SK-N-SH (cell line): ENCODE data around the gene KRT78. TPM values are rescaled to one million over a fixed set of nuclear protein-coding genes. Genes with fewer than 3 reads are reported as not detected.

Experiments used
- CTCF ChIA-PET: fragments of 300-600, 350-600 bp; formaldehyde crosslinking; extraction: SDS; loops from one replicate; lab custom pipeline; 2021; lab: Yijun Ruan, JAX
- POLR2A ChIA-PET: fragments of 350-600 bp; sonication (Branson Sonifier 250); formaldehyde crosslinking; extraction: SDS; loops from one replicate; lab custom pipeline; 2020; ENCODE audit warnings: antibody characterized with exemption, inconsistent platforms; lab: Yijun Ruan, JAX
- DNase-seq: peaks from one replicate; pipeline ENCODE4 v3.0.0; 2012
- H2AFZ ChIP-seq: fragments of 200-600 bp; sonication (generic); 2 replicates; pipeline ENCODE4 v1.8.1; 2016; ENCODE audit warnings: antibody characterized with exemption, mild to moderate bottlenecking, low read depth
- H3F3A ChIP-seq: fragments of 200-600 bp; sonication (generic); replicated peaks from 2 replicates; pipeline ENCODE3; 2016; ENCODE audit warnings: antibody characterized with exemption, mild to moderate bottlenecking; ENCODE audit not compliant: insufficient read depth
- H3K27ac ChIP-seq, 2 experiments: fragments of 200-500 bp in 1 of 2; fragments of 200-600 bp in 1 of 2; sonication (Bioruptor generic) in 1 of 2; sonication (generic), shearing (Covaris generic) in 1 of 2; 2 replicates each; pipeline versions ENCODE4 v1.5.1 to v1.6.1; 2014 to 2016; ENCODE audit warnings: low read depth in 2 of 2, inconsistent platforms in 1 of 2, low read length in 1 of 2, mild to moderate bottlenecking in 1 of 2, mixed read lengths in 1 of 2
- H3K27me3 ChIP-seq: fragments of 200-600 bp; sonication (generic), shearing (Covaris generic); 2 replicates; pipeline ENCODE4 v1.6.1; 2016; ENCODE audit warnings: mixed run types; ENCODE audit not compliant: insufficient read depth
- H3K36me3 ChIP-seq, 2 experiments: fragments of 200-500 bp in 1 of 2; fragments of 200-600 bp in 1 of 2; sonication (Bioruptor generic) in 1 of 2; sonication (generic) in 1 of 2; replicated peaks in 1 of 2; 2 replicates each; pipeline versions ENCODE3 to v1.5.1; 2014 to 2016; ENCODE audit warnings: low read length in 1 of 2, mild to moderate bottlenecking in 1 of 2; ENCODE audit not compliant: insufficient read depth in 2 of 2, control insufficient read depth in 1 of 2
- H3K4me1 ChIP-seq, 2 experiments: fragments of 200-500 bp in 1 of 2; fragments of 200-600 bp in 1 of 2; sonication (Bioruptor generic) in 1 of 2; sonication (generic), shearing (Covaris generic) in 1 of 2; 2 replicates each; pipeline versions ENCODE4 v1.5.1 to v1.6.1; 2014 to 2016; ENCODE audit warnings: low read depth in 1 of 2, low read length in 1 of 2, mixed run types in 1 of 2; ENCODE audit not compliant: insufficient read depth in 2 of 2, control insufficient read depth in 1 of 2
- H3K4me2 ChIP-seq: fragments of 200-600 bp; sonication (generic), shearing (Covaris generic); 2 replicates; pipeline ENCODE4 v1.6.1; 2017; ENCODE audit warnings: mixed run types
- H3K4me3 ChIP-seq, 2 experiments: fragments of 200-500 bp in 1 of 2; fragments of 200-600 bp in 1 of 2; sonication (Bioruptor generic) in 1 of 2; sonication (generic), shearing (Covaris generic) in 1 of 2; 2 replicates each; pipeline versions ENCODE4 v1.5.1 to v1.8.1; 2014 to 2016; ENCODE audit warnings: low read depth in 2 of 2, inconsistent platforms in 1 of 2, low read length in 1 of 2, mild to moderate bottlenecking in 1 of 2, mixed read lengths in 1 of 2, moderate library complexity in 1 of 2
- H3K79me2 ChIP-seq: fragments of 200-600 bp; sonication (generic); 2 replicates; pipeline ENCODE4 v1.8.1; 2017; ENCODE audit warnings: mild to moderate bottlenecking; ENCODE audit not compliant: insufficient read depth
- H3K9ac ChIP-seq: fragments of 200-600 bp; sonication (generic); 2 replicates; pipeline ENCODE4 v1.6.1; 2017; ENCODE audit warnings: mixed run types
- H3K9me2 ChIP-seq: fragments of 200-600 bp; sonication (generic); 2 replicates; pipeline ENCODE4 v1.6.1; 2017; ENCODE audit warnings: mixed run types
- H3K9me3 ChIP-seq: fragments of 200-600 bp; sonication (generic); 2 replicates; pipeline ENCODE4 v1.6.1; 2017; ENCODE audit warnings: mixed run types, mild to moderate bottlenecking, moderate library complexity
- H4K20me1 ChIP-seq: fragments of 200-600 bp; sonication (generic); 2 replicates; pipeline ENCODE4 v1.6.1; 2017; ENCODE audit warnings: mild to moderate bottlenecking, mixed run types; ENCODE audit not compliant: insufficient read depth
- CHD2 ChIP-seq: fragments of 150-350 bp; IDR thresholded peaks from 2 replicates; pipeline ENCODE4 v1.6.1; 2018; ENCODE audit warnings: low read length; ENCODE audit not compliant: partially characterized antibody
- FOXJ3 ChIP-seq: sonication (generic); formaldehyde crosslinking; IDR thresholded peaks from 2 replicates; pipeline ENCODE4 v1.5.1; 2020; ENCODE audit warnings: mild to moderate bottlenecking, missing genetic modification reagents
- FOXM1 ChIP-seq: IDR thresholded peaks from 2 replicates; pipeline ENCODE4 v1.4.0; 2012; ENCODE audit warnings: low read depth, mild to moderate bottlenecking
- GABPA ChIP-seq: IDR thresholded peaks from 2 replicates; pipeline ENCODE4 v1.4.0; 2012; ENCODE audit warnings: low read depth, mild to moderate bottlenecking
- GATA2 ChIP-seq: sonication (generic); formaldehyde crosslinking; IDR thresholded peaks from 2 replicates; pipeline ENCODE4 v1.5.0; 2020; ENCODE audit warnings: mild to moderate bottlenecking, missing genetic modification reagents
- JUND ChIP-seq: IDR thresholded peaks from 2 replicates; pipeline ENCODE4 v1.4.0; 2012
- MEF2A ChIP-seq: IDR thresholded peaks from 2 replicates; pipeline ENCODE4 v1.4.0; 2012; ENCODE audit warnings: low read depth, borderline replicate concordance
- NRF1 ChIP-seq: IDR thresholded peaks from 2 replicates; pipeline ENCODE4 v1.6.1; 2012; ENCODE audit warnings: low read depth, mild to moderate bottlenecking, low read length
- POLR2AphosphoS5 ChIP-seq: IDR thresholded peaks from 2 replicates; pipeline ENCODE4 v1.6.1; 2012; ENCODE audit warnings: low read depth, low read length
- RAD21 ChIP-seq: IDR thresholded peaks from 2 replicates; pipeline ENCODE4 v1.6.1; 2012; ENCODE audit warnings: mild to moderate bottlenecking, low read length
- RCOR1 ChIP-seq: fragments of 150-350 bp; IDR thresholded peaks from 2 replicates; pipeline ENCODE4 v1.6.1; 2017; ENCODE audit warnings: antibody characterized with exemption, low read length
- RFX5 ChIP-seq: IDR thresholded peaks from 2 replicates; pipeline ENCODE4 v1.6.1; 2012; ENCODE audit warnings: mild to moderate bottlenecking, improper control_type of control experiment, low read length
- RXRA ChIP-seq: IDR thresholded peaks from 2 replicates; pipeline ENCODE4 v1.4.0; 2012; ENCODE audit warnings: low read depth, mild to moderate bottlenecking, borderline replicate concordance
- TEAD4 ChIP-seq: IDR thresholded peaks from 2 replicates; pipeline ENCODE4 v1.4.0; 2012; ENCODE audit warnings: mild to moderate bottlenecking, borderline replicate concordance; ENCODE audit not compliant: insufficient read depth
- WGBS: methylation state at CpG from one replicate; pipeline ENCODE4 v1.1.6; 2017; ENCODE audit warnings: low lambda C conversion rate; 5-methylcytosine and 5-hydroxymethylcytosine counted together
- polyA plus RNA-seq, 3 experiments: library from polyadenylated mRNA; depleted of rRNA; stranded (reverse); fragments of >200 nt; gene quantifications; 2 replicates each; pipeline ENCODE4 v1.2.3, GENCODE V29; 2012
- TF ChIP-seq, protein P1 (sequence below): IDR thresholded peaks from 2 replicates; pipeline ENCODE4 v1.4.0; 2012; ENCODE audit warnings: low read depth, borderline replicate concordance
- TF ChIP-seq, protein P2 (sequence below): IDR thresholded peaks from 2 replicates; pipeline ENCODE4 v1.4.0; 2012; ENCODE audit warnings: low read depth, borderline replicate concordance
- TF ChIP-seq, protein P3 (sequence below): fragments of 200-600 bp; sonication (generic); IDR thresholded peaks from 2 replicates; pipeline ENCODE4 v1.6.1; 2017; ENCODE audit warnings: antibody characterized with exemption, mild to moderate bottlenecking, moderate library complexity
- TF ChIP-seq, protein P4 (sequence below): IDR thresholded peaks from 2 replicates; pipeline ENCODE4 v1.6.1; 2012; ENCODE audit warnings: mild to moderate bottlenecking, low read depth, low read length, moderate library complexity
- TF ChIP-seq, protein P5 (sequence below): IDR thresholded peaks from 2 replicates; pipeline ENCODE4 v1.4.0; 2012; ENCODE audit warnings: low read depth

KRT78 gene
- polyA plus RNA-seq, 1 of the 3 experiments (the other 2 are of a cell fraction): not detected

DNA sequence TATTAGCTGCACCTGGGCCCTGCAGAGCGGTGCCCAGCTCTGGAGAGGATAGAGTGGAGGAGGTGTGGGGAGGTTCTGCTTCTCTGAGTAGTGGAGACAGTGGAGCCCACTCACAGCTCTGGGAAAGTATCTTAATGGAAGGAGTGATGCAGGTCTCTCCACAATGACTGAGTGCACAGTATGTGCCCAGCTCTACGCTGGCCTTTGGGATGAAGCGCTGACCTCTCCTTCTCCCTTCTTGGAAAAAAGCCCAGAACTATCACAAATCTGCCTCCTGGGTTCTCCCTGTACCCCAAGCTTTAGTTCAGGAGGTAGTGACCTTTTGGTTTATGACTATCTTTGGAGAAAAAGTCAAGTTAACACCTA lies 52.4 kb downstream of the KRT78 start:
- no peak for DNase-seq
- no peak overlapping the region for H2AFZ ChIP-seq
- H3K4me3 ChIP-seq: no peak overlapping the region
- H4K20me1 ChIP-seq: no peaks in the 10 kb centered on the region
- H3K36me3 ChIP-seq: no peaks in the 10 kb centered on the region
- H3K27ac ChIP-seq: no peak overlapping the region
- peaks cover 3% of the 10 kb centered on the region for H3F3A ChIP-seq
- no peak overlapping the region for H3K9ac ChIP-seq
- CTCF ChIA-PET: interaction anchor here (0.9 to 1.0 kb wide), 2 partner anchors 83 to 184 kb away, joined by 3 to 4 read pairs; no protein-coding TSS in a partner anchor
- H3K27me3 ChIP-seq: peaks cover 13% of the 10 kb centered on the region; the same call in 1 of the 2 replicates
- no peak overlapping the region for H3K4me2 ChIP-seq
- POLR2A ChIA-PET: no interaction called here
- TF ChIP-seq TEAD4 (no peak), POLR2AphosphoS5 (no peak), GABPA (no peak), GATA2 (CRISPR knock-in tag) (no peak), NRF1 (no peak), RXRA (no peak), MEF2A (no peak), RAD21 (no peak)
- TF ChIP-seq, protein P1, sequence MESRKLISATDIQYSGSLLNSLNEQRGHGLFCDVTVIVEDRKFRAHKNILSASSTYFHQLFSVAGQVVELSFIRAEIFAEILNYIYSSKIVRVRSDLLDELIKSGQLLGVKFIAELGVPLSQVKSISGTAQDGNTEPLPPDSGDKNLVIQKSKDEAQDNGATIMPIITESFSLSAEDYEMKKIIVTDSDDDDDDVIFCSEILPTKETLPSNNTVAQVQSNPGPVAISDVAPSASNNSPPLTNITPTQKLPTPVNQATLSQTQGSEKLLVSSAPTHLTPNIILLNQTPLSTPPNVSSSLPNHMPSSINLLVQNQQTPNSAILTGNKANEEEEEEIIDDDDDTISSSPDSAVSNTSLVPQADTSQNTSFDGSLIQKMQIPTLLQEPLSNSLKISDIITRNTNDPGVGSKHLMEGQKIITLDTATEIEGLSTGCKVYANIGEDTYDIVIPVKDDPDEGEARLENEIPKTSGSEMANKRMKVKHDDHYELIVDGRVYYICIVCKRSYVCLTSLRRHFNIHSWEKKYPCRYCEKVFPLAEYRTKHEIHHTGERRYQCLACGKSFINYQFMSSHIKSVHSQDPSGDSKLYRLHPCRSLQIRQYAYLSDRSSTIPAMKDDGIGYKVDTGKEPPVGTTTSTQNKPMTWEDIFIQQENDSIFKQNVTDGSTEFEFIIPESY: no peak
- TF ChIP-seq, protein P2, sequence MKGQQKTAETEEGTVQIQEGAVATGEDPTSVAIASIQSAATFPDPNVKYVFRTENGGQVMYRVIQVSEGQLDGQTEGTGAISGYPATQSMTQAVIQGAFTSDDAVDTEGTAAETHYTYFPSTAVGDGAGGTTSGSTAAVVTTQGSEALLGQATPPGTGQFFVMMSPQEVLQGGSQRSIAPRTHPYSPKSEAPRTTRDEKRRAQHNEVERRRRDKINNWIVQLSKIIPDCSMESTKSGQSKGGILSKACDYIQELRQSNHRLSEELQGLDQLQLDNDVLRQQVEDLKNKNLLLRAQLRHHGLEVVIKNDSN: no peak
- no peaks in the 10 kb centered on the region for H3K79me2 ChIP-seq
- H3K9me2 ChIP-seq: no peaks in the 10 kb centered on the region
- H3K4me1 ChIP-seq: no peaks in the 10 kb centered on the region
- 31% methylated on average over 2 of the region's 3 CpGs for WGBS
- no peaks in the 10 kb centered on the region for H3K9me3 ChIP-seq

DNA sequence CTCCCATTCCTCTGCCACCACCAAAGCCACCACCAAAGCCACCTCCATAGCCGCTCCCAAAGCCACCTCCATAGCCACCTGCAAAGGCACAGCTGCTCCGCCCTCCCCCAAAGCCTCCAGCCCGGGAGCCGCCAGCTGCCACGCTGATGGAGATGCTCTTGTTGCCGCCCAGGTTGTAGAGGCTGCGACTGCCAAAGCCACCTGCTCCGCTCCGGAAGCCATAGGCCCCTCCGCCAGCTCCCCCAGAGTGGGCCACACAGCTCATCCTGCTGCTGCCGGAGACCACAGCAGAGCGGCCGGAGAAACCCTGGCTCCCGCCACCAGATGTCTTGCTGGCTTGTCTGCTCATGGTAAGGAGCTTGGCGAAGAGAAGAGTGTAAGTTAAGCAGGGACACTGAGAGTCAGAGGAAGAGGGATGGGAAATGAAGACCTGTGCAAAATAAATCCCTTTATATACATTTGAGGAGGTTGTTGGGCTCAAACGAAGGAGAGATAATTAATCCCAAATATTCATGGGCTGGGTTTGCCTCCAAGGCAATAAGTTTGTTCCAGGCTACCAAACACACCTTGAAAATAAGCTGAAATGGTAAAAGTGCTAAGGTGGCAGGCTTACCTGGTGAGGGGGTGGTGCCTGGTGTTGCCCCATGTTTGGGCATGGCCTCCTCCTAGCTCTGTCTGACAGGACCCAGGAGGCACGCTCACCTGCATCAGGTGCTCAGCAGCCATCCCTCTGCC lies 52.9 kb downstream of the KRT78 start, which contains the start of gene KRT3:
Gene KRT3 (minus strand): TSS at position 424 of the 735 bp plus-strand sequence. CDS start 75 bp downstream, at position 349.
- H3K9me2 ChIP-seq: no peaks in the 10 kb centered on the region
- no peak within 1 kb of the TSS for H2AFZ ChIP-seq
- H3K9ac ChIP-seq: no peak within 1 kb of the TSS
- ChIA-PET CTCF (interaction anchor here (0.9 to 1.0 kb wide), 2 partner anchors 84 to 185 kb away, joined by 3 to 4 read pairs; no protein-coding TSS in a partner anchor), POLR2A (no interaction called here)
- WGBS: 53% methylated on average over 15 of the region's 17 CpGs
- H3K9me3 ChIP-seq: no peaks in the 10 kb centered on the region
- H3K4me1 ChIP-seq: no peaks in the 10 kb centered on the region
- no peaks in the 10 kb centered on the region for H4K20me1 ChIP-seq
- DNase-seq: no peak
- H3K27ac ChIP-seq: no peak within 1 kb of the TSS
- H3K36me3 ChIP-seq: no peaks in the 10 kb centered on the region
- H3K79me2 ChIP-seq: no peaks in the 10 kb centered on the region
- no peak within 1 kb of the TSS for H3K4me3 ChIP-seq
- peaks cover 18% of the 10 kb centered on the region; the same call in 1 of the 2 replicates for H3K27me3 ChIP-seq
- H3K4me2 ChIP-seq: no peak within 1 kb of the TSS
- H3F3A ChIP-seq: peaks cover 3% of the 10 kb centered on the region
- TF ChIP-seq GATA2 (CRISPR knock-in tag): no peak
- TF ChIP-seq, protein P3, sequence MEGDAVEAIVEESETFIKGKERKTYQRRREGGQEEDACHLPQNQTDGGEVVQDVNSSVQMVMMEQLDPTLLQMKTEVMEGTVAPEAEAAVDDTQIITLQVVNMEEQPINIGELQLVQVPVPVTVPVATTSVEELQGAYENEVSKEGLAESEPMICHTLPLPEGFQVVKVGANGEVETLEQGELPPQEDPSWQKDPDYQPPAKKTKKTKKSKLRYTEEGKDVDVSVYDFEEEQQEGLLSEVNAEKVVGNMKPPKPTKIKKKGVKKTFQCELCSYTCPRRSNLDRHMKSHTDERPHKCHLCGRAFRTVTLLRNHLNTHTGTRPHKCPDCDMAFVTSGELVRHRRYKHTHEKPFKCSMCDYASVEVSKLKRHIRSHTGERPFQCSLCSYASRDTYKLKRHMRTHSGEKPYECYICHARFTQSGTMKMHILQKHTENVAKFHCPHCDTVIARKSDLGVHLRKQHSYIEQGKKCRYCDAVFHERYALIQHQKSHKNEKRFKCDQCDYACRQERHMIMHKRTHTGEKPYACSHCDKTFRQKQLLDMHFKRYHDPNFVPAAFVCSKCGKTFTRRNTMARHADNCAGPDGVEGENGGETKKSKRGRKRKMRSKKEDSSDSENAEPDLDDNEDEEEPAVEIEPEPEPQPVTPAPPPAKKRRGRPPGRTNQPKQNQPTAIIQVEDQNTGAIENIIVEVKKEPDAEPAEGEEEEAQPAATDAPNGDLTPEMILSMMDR: no peak
- no peak for TF ChIP-seq CHD2
- TF ChIP-seq RCOR1: no peak
- TF ChIP-seq FOXM1: no peak
- TF ChIP-seq FOXJ3: no peak
- TF ChIP-seq, protein P4, sequence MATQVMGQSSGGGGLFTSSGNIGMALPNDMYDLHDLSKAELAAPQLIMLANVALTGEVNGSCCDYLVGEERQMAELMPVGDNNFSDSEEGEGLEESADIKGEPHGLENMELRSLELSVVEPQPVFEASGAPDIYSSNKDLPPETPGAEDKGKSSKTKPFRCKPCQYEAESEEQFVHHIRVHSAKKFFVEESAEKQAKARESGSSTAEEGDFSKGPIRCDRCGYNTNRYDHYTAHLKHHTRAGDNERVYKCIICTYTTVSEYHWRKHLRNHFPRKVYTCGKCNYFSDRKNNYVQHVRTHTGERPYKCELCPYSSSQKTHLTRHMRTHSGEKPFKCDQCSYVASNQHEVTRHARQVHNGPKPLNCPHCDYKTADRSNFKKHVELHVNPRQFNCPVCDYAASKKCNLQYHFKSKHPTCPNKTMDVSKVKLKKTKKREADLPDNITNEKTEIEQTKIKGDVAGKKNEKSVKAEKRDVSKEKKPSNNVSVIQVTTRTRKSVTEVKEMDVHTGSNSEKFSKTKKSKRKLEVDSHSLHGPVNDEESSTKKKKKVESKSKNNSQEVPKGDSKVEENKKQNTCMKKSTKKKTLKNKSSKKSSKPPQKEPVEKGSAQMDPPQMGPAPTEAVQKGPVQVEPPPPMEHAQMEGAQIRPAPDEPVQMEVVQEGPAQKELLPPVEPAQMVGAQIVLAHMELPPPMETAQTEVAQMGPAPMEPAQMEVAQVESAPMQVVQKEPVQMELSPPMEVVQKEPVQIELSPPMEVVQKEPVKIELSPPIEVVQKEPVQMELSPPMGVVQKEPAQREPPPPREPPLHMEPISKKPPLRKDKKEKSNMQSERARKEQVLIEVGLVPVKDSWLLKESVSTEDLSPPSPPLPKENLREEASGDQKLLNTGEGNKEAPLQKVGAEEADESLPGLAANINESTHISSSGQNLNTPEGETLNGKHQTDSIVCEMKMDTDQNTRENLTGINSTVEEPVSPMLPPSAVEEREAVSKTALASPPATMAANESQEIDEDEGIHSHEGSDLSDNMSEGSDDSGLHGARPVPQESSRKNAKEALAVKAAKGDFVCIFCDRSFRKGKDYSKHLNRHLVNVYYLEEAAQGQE: no peak
- no peak for TF ChIP-seq RFX5
- TF ChIP-seq GABPA: no peak
- TF ChIP-seq, protein P5, sequence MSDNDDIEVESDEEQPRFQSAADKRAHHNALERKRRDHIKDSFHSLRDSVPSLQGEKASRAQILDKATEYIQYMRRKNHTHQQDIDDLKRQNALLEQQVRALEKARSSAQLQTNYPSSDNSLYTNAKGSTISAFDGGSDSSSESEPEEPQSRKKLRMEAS: no peak
- TF ChIP-seq JUND: no peak
- no peak for TF ChIP-seq RAD21
